GM19025 (cell line): ENCODE results near the gene WDR53.
"Not testable (repeated sequence)": the region's sequence is repeated elsewhere in the genome, so short reads cannot be mapped to it uniquely, and the experiment has no call there.

ENCODE experiments used
- ATAC-seq: cut with Tn5 transposase; IDR thresholded peaks from one replicate; pipeline ENCODE4 v1.9.1; 2021; ENCODE audit warnings: mild to moderate bottlenecking, low read depth, moderate library complexity; ENCODE audit not compliant: unreplicated experiment

Gene WDR53

GRCh38 chr3:196568246-196569002 is at the start of gene WDR53, which contains the start of gene FBXO45:
Gene WDR53, minus strand, starts transcription at chr3:196568554. Its CDS starts 7,079 bp downstream, at chr3:196561475.
Gene FBXO45, plus strand, starts transcription at chr3:196568660. Its CDS starts 325 bp downstream, at chr3:196568985.
- peak; percentile 93 for ATAC-seq

GRCh38 chr3:196617256-196617655 is 48.9 kb upstream of the WDR53 start:
- ATAC-seq, result no peak

- not testable (repeated sequence) for ATAC-seq
Measured at GRCh38 chr3:196615234-196615633, 46.9 kb upstream of the WDR53 start.

GRCh38 chr3:196611761-196612483 is 43.6 kb upstream of the WDR53 start:
- ATAC-seq, result no peak

- no peak for ATAC-seq
Measured at GRCh38 chr3:196609805-196610515, 41.6 kb upstream of the WDR53 start.

GRCh38 chr3:196609343-196609775 is 41.0 kb upstream of the WDR53 start:
- no peak for ATAC-seq

- no peak for ATAC-seq
Measured at GRCh38 chr3:196608693-196609092, 40.3 kb upstream of the WDR53 start.

GRCh38 chr3:196604548-196604947 is 36.2 kb upstream of the WDR53 start:
- no peak for ATAC-seq

- no peak for ATAC-seq
Measured at GRCh38 chr3:196603683-196604082, 35.3 kb upstream of the WDR53 start.

- ATAC-seq, result no peak
Measured at GRCh38 chr3:196602673-196603072, 34.3 kb upstream of the WDR53 start.

GRCh38 chr3:196600359-196600758 is 32.0 kb upstream of the WDR53 start:
- ATAC-seq, result no peak

- ATAC-seq, result no peak
Measured at GRCh38 chr3:196599734-196600128, 31.4 kb upstream of the WDR53 start.

GRCh38 chr3:196597971-196598733 is 29.8 kb upstream of the WDR53 start:
- not testable (repeated sequence) for ATAC-seq

GRCh38 chr3:196596355-196596754 is 28.0 kb upstream of the WDR53 start:
- ATAC-seq, result no peak

GRCh38 chr3:196590279-196590678 is 21.9 kb upstream of the WDR53 start:
- no peak for ATAC-seq

GRCh38 chr3:196585044-196585757 is 16.8 kb upstream of the WDR53 start:
- no peak for ATAC-seq

GRCh38 chr3:196572389-196572788 is 4.0 kb upstream of the WDR53 start:
- ATAC-seq, result no peak

- ATAC-seq, result not testable (repeated sequence)
Measured at GRCh38 chr3:196570332-196570731, 2.0 kb upstream of the WDR53 start.

- ATAC-seq, result peak; percentile 28
Measured at GRCh38 chr3:196569003-196569516, 706 bp upstream of the WDR53 start.
